ENCODE data around the gene DDX25.

The DDX25 gene

GRCh38 chr11:125939081-125939521 lies 34.8 kb downstream of the DDX25 start:
- no peak for DNase-seq

- DNase-seq: no peak
Observed at GRCh38 chr11:125940145-125940544, 35.8 kb downstream of the DDX25 start.

GRCh38 chr11:125941267-125941618 lies 36.9 kb downstream of the DDX25 start:
- no peak for DNase-seq

GRCh38 chr11:125941619-125942611 lies 37.6 kb downstream of the DDX25 start:
- peak; percentile 57 for DNase-seq

- DNase-seq: no peak
Observed at GRCh38 chr11:125942771-125943428, 38.6 kb downstream of the DDX25 start.

- DNase-seq: no peak
Observed at GRCh38 chr11:125943661-125944349, 39.5 kb downstream of the DDX25 start.

GRCh38 chr11:125944350-125945010 lies 40.2 kb downstream of the DDX25 start:
- DNase-seq: no peak

- no peak for DNase-seq
Observed at GRCh38 chr11:125945011-125945796, 40.9 kb downstream of the DDX25 start.

- DNase-seq: no peak
Observed at GRCh38 chr11:125945797-125946520, 41.7 kb downstream of the DDX25 start, which contains the start of gene VSIG10L2. Gene VSIG10L2 (plus strand): TSS chr11:125946044. CDS start chr11:125946056, 12 bp downstream.

GRCh38 chr11:125946712-125947418 lies 42.6 kb downstream of the DDX25 start:
- no peak for DNase-seq

GRCh38 chr11:125947419-125948277 lies 43.3 kb downstream of the DDX25 start:
- no peak for DNase-seq

- no peak for DNase-seq
Observed at GRCh38 chr11:125948278-125949051, 44.2 kb downstream of the DDX25 start.

GRCh38 chr11:125949271-125950177 lies 45.2 kb downstream of the DDX25 start:
- DNase-seq: no peak

GRCh38 chr11:125950178-125950490 lies 45.8 kb downstream of the DDX25 start:
- DNase-seq: no peak

GRCh38 chr11:125950696-125951651 lies 46.7 kb downstream of the DDX25 start:
- no peak for DNase-seq

- DNase-seq: no peak
Observed at GRCh38 chr11:125951731-125952130, 47.4 kb downstream of the DDX25 start.

GRCh38 chr11:125952559-125952958 lies 48.3 kb downstream of the DDX25 start:
- DNase-seq: no peak
